Upper lobe of right lung (tissue), 1 donor: ENCODE measurements around the gene CBX2. TPM values are rescaled to one million over a fixed set of nuclear protein-coding genes. Genes with fewer than 3 reads are reported as not detected.
A peak's percentile ranks its signal among the peaks of the same experiment; 100 is the strongest.

Source experiments
- ATAC-seq: fragments of 200-7000 bp; cut with Tn5 transposase; one replicate; pipeline ENCODE4 v1.9.1; 2020; ENCODE audit warnings: mild to moderate bottlenecking, moderate library complexity
- DNase-seq: peaks from one replicate; pipeline ENCODE4 v3.0.0-alpha.2; 2020
- H3K27ac ChIP-seq: fragments of 200-600 bp; one replicate; pipeline ENCODE4 v1.8.0; 2022
- H3K27me3 ChIP-seq: fragments of 200-600 bp; one replicate; pipeline ENCODE4 v1.8.0; 2022; ENCODE audit warnings: mild to moderate bottlenecking
- H3K36me3 ChIP-seq: fragments of 200-600 bp; one replicate; pipeline ENCODE4 v1.8.0; 2022
- H3K4me1 ChIP-seq: fragments of 200-600 bp; one replicate; pipeline ENCODE4 v1.8.0; 2022
- H3K4me3 ChIP-seq: fragments of 200-600 bp; one replicate; pipeline ENCODE4 v1.8.0; 2022; ENCODE audit warnings: mild to moderate bottlenecking
- H3K9me3 ChIP-seq: fragments of 200-600 bp; one replicate; pipeline ENCODE4 v1.8.0; 2022
- CTCF ChIP-seq: fragments of 200-600 bp; IDR thresholded peaks from one replicate; pipeline ENCODE4 v1.8.0; 2022; ENCODE audit warnings: antibody characterized with exemption
- intact Hi-C: fragments of 100-400 bp; cut with DNase I; formaldehyde crosslinking; loops from one replicate; pipeline ENCODE4 v1.11.0; 2022
- total RNA-seq: library from RNA; stranded (reverse); fragmentation: NEBNext Ultra II Directional; extraction: Animal tissue kit (Norgen Biotek cat#: 25700); gene quantifications from one replicate; pipeline ENCODE4 v1.2.1, GENCODE V29; 2021
- donor health status: DM: no; HTN: yes; CAD: no; lungs with severe emphysema.

The CBX2 gene
- total RNA-seq, 1 donor from 2014 or later, result 3.4 TPM

- Histone ChIP-seq H3K27ac (peak overlapping the region; percentile 42), H3K9me3 (no peaks in the 10 kb centered on the region), H3K27me3 (peaks cover 59% of the 10 kb centered on the region), H3K4me1 (peaks cover 22% of the 10 kb centered on the region), H3K4me3 (peak overlapping the region; percentile 43), H3K36me3 (no peaks in the 10 kb centered on the region)
- ATAC-seq (no peak), DNase-seq (no peak)
- no peak for TF ChIP-seq CTCF
- intact Hi-C loops, result no loop called here
Measured at GRCh38 chr17:79792984-79793923, 15.3 kb downstream of the CBX2 start.

GRCh38 chr17:79793924-79794304, 16.0 kb downstream of the CBX2 start:
- no peaks in the 10 kb centered on the region for H3K9me3 ChIP-seq
- peaks cover 28% of the 10 kb centered on the region for H3K4me1 ChIP-seq
- H3K27ac ChIP-seq, result no peak overlapping the region
- TF ChIP-seq CTCF, result no peak
- peaks cover 59% of the 10 kb centered on the region for H3K27me3 ChIP-seq
- H3K36me3 ChIP-seq, result no peaks in the 10 kb centered on the region
- intact Hi-C loops, result no loop called here
- H3K4me3 ChIP-seq, result peak overlapping the region; percentile 43
- no peak for DNase-seq
- ATAC-seq, result no peak

GRCh38 chr17:79794659-79795511, 16.9 kb downstream of the CBX2 start:
- intact Hi-C loops, result no loop called here
- TF ChIP-seq CTCF, result no peak
- no peak for ATAC-seq

GRCh38 chr17:79795795-79796443, 18.0 kb downstream of the CBX2 start:
- intact Hi-C loops, result no loop called here
- peaks cover 22% of the 10 kb centered on the region for H3K4me1 ChIP-seq
- no peak overlapping the region for H3K27ac ChIP-seq
- H3K4me3 ChIP-seq, result peak overlapping the region; percentile 70
- H3K9me3 ChIP-seq, result no peaks in the 10 kb centered on the region
- no peaks in the 10 kb centered on the region for H3K36me3 ChIP-seq
- H3K27me3 ChIP-seq, result peaks cover 59% of the 10 kb centered on the region
- DNase-seq (no peak), ATAC-seq (no peak)
- TF ChIP-seq CTCF, result no peak

More at GRCh38 chr17:79794659-79795511, 16.9 kb downstream of the CBX2 start:
- no peaks in the 10 kb centered on the region for H3K9me3 ChIP-seq
- H3K27ac ChIP-seq, result no peak overlapping the region
- H3K4me1 ChIP-seq, result peaks cover 26% of the 10 kb centered on the region
- H3K27me3 ChIP-seq, result peaks cover 59% of the 10 kb centered on the region
- H3K36me3 ChIP-seq, result no peaks in the 10 kb centered on the region
- peak; percentile 59 for DNase-seq
- H3K4me3 ChIP-seq, result no peak overlapping the region

DNA sequence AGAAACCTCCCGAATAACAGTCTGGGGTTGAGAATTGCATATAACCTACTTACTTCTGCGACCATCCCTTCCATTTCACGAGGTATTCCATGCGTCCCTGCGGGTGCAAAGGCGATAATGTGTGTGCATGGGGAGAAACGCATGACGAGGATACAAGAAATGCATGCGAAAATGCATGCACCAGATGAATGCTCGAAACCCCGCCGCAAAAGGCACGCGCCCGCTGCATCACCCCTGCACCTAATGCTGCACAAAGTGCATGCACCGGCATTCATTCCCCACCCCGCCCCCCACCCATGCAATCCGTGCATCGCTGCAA, 18.5 kb downstream of the CBX2 start:
- peaks cover 59% of the 10 kb centered on the region for H3K27me3 ChIP-seq
- H3K27ac ChIP-seq, result peak overlapping the region; percentile 86
- TF ChIP-seq CTCF, result no peak
- peak overlapping the region; percentile 70 for H3K4me3 ChIP-seq
- ATAC-seq (no peak), DNase-seq (peak; percentile 67)
- intact Hi-C loops, result no loop called here
- H3K4me1 ChIP-seq, result peaks cover 26% of the 10 kb centered on the region
- H3K9me3 ChIP-seq, result no peaks in the 10 kb centered on the region
- H3K36me3 ChIP-seq, result no peaks in the 10 kb centered on the region
